Measurements from ENCODE around the gene SGK2. TPM values are rescaled to one million over a fixed set of nuclear protein-coding genes. Genes with fewer than 3 reads are reported as not detected.
A peak's percentile ranks its signal among the peaks of the same experiment; 100 is the strongest.

SGK2 gene
- total and polyA plus RNA-seq, 9 of the 15 experiments (the other 6 are each of a cell fraction or from before 2014, with no cell fraction given) = 0.07 to 0.31 (median 0.15) TPM; not detected in 2

GRCh38 chr20:43579861-43580793 is 21.3 kb downstream of the SGK2 start (continued):
- TF ChIP-seq BCLAF1 (IDR thresholded peaks at IDR 0.05; ENCODE audit: borderline replicate concordance in 1 of 2, control insufficient read depth in 1 of 2, low read depth in 2 of 2, low read length in 1 of 2) = 0 out of 4 replicates have a peak, but pooled peaks of 1 of the 2 experiments have one; percentile 23
- TF ChIP-seq FOXM1 (IDR thresholded peaks at IDR 0.05; ENCODE audit: low read depth) = no peak
- no peak for TF ChIP-seq FOXM1 (CRISPR knock-in tag; IDR thresholded peaks at IDR 0.05; ENCODE audit: low read depth)
- peak; percentile 5 to 30; a peak in 1 of 4 replicates for TF ChIP-seq KDM1A (IDR thresholded peaks at IDR 0.05)
- TF ChIP-seq ETV1 (tag; conservative IDR thresholded peaks at IDR 0.05; ENCODE audit: low read depth) = peak; percentile 21; the same call in 1 of the 2 replicates
- peak; percentile 69 for TF ChIP-seq BCOR (IDR thresholded peaks at IDR 0.05)
- no peak for TF ChIP-seq ZNF318 (IDR thresholded peaks at IDR 0.05; ENCODE audit: borderline replicate concordance in 1 of 2, low read depth in 1 of 2)
- no peak for TF ChIP-seq TFE3 (CRISPR knock-in tag; IDR thresholded peaks at IDR 0.05)
- no peak for TF ChIP-seq ZFP91 (CRISPR knock-in tag; IDR thresholded peaks at IDR 0.05)

All from K562 (cell line).